Retinal pigment epithelial cell (primary cell): ENCODE data around the gene ZNF628.

Source experiments
- DNase-seq: peaks from one replicate; pipeline ENCODE4 v3.0.0-alpha.2; 2010; ENCODE audit warnings: low read depth
- H3K4me3 ChIP-seq: 2 replicates; pipeline ENCODE4 v1.5.1; 2011; ENCODE audit warnings: mild to moderate bottlenecking, low read length, control low read depth, moderate library complexity
- CTCF ChIP-seq: conservative IDR thresholded peaks from 2 replicates; pipeline ENCODE4 v1.5.1; 2011; ENCODE audit warnings: low read depth, low read length, control low read depth, inconsistent platforms

Gene ZNF628

GRCh38 chr19:55456347-55456746 lies 20.1 kb upstream of the ZNF628 start:
- DNase-seq = no peak
- TF ChIP-seq CTCF = no peak
- H3K4me3 ChIP-seq = no peak overlapping the region

GRCh38 chr19:55457683-55458457 lies 18.5 kb upstream of the ZNF628 start:
- TF ChIP-seq CTCF = no peak
- DNase-seq = no peak
- no peak overlapping the region for H3K4me3 ChIP-seq

GRCh38 chr19:55459551-55459949 lies 16.9 kb upstream of the ZNF628 start:
- no peak for DNase-seq
- H3K4me3 ChIP-seq = no peak overlapping the region
- no peak for TF ChIP-seq CTCF

GRCh38 chr19:55459950-55460657 lies 16.3 kb upstream of the ZNF628 start:
- peak overlapping the region; percentile 90 for H3K4me3 ChIP-seq
- DNase-seq = no peak
- TF ChIP-seq CTCF = no peak

GRCh38 chr19:55460670-55461258 lies 15.7 kb upstream of the ZNF628 start:
- no peak for DNase-seq
- H3K4me3 ChIP-seq = peak overlapping the region; percentile 90
- no peak for TF ChIP-seq CTCF

- peak within 1 kb of the TSS; percentile 90 for H3K4me3 ChIP-seq
Measured at GRCh38 chr19:55461259-55461973, 15.0 kb upstream of the ZNF628 start, which contains the start of gene ISOC2. TSS of gene ISOC2 (minus strand) at chr19:55461642. CDS start at chr19:55456486, 5,156 bp downstream.

More at GRCh38 chr19:55461259-55461973, 15.0 kb upstream of the ZNF628 start, which contains the start of gene ISOC2:
- DNase-seq = peak; percentile 99
- no peak for TF ChIP-seq CTCF
